ENCODE results near the gene ZBTB20.

GRCh38 chr3:114846779-114847178 is 300.3 kb downstream of the ZBTB20 start:
- no peak for TF ChIP-seq EZH2 (IDR thresholded peaks at IDR 0.05; ENCODE audit: low read length, missing control alignments)
- no peak for TF ChIP-seq CTCF (conservative IDR thresholded peaks at IDR 0.05 in 1 of 2, IDR thresholded peaks at IDR 0.05 in 1 of 2; ENCODE audit: low read depth in 1 of 2, low read length in 2 of 2)
